Testis (tissue), 3 donors: ENCODE measurements around the gene SNAI3. TPM values are rescaled to one million over a fixed set of nuclear protein-coding genes. Genes with fewer than 3 reads are reported as not detected.

Experiments used
- DNase-seq: peaks from one replicate; pipeline ENCODE4 v3.0.0-alpha.2; 2019
- H3K27ac ChIP-seq, 2 donors: fragments of 200-600 bp; sonication (generic); one replicate each; pipeline ENCODE4 v1.5.1; 2019
- H3K27me3 ChIP-seq: fragments of 200-600 bp; sonication (generic); one replicate; pipeline ENCODE4 v1.5.1; 2019
- H3K36me3 ChIP-seq: fragments of 200-600 bp; sonication (generic); one replicate; pipeline ENCODE4 v1.5.1; 2017; ENCODE audit warnings: low read depth; ENCODE audit errors: missing control alignments
- H3K4me1 ChIP-seq: fragments of 200-600 bp; sonication (generic); one replicate; pipeline ENCODE4 v1.5.1; 2019
- H3K4me3 ChIP-seq, 2 donors: fragments of 200-600 bp; sonication (generic); one replicate each; pipeline ENCODE4 v1.5.1; 2017 to 2019
- H3K9me3 ChIP-seq: fragments of 200-600 bp; sonication (generic); one replicate; pipeline ENCODE4 v1.5.1; 2017
- CTCF ChIP-seq, 3 experiments: fragments of 450-650 bp in 2 of 3; fragments of 200-600 bp in 1 of 3; sonication (generic) in 1 of 3; IDR thresholded peaks; one replicate each; pipeline ENCODE4 v1.5.1; 2016 to 2019; ENCODE audit warnings: antibody characterized with exemption in 3 of 3, mild to moderate bottlenecking in 2 of 3, moderate library complexity in 1 of 3
- POLR2A ChIP-seq: fragments of 450-650 bp; IDR thresholded peaks from one replicate; pipeline ENCODE4 v1.6.1; 2017; ENCODE audit warnings: antibody characterized with exemption, mild to moderate bottlenecking, moderate library complexity
- WGBS, 2 donors: methylation state at CpG; one replicate each; pipeline ENCODE4 v1.1.5; 2018; 5-methylcytosine and 5-hydroxymethylcytosine counted together
- intact Hi-C: fragments of 100-400 bp; cut with DNase I; formaldehyde crosslinking; loops from one replicate; pipeline ENCODE4 v1.15.1; 2023; ENCODE audit warnings: low total_unique reads
- polyA plus RNA-seq: library from polyadenylated mRNA; stranded (reverse); fragments of 350-450 nt; fragmentation: Illumina TruSeq; extraction: RNeasy Lipid Tissue Mini Kit (QIAGEN cat#74804); gene quantifications from one replicate; pipeline ENCODE4 v1.2.3, GENCODE V29; 2014; ENCODE audit warnings: low read depth, low replicate concordance; ENCODE audit not compliant: insufficient read depth
- total RNA-seq, 2 donors: library from RNA; depleted of rRNA; stranded (reverse); fragments of >200 nt; gene quantifications; one replicate each; pipeline ENCODE4 v1.2.3, GENCODE V29; 2016

The SNAI3 gene
- total and polyA plus RNA-seq, 3 donors from 2014 or later, result 1.3 to 3.0 (median 2.5) TPM

- Histone ChIP-seq H3K27ac (no peak overlapping the region), H3K4me3 (no peak overlapping the region), H3K9me3 (no peaks in the 10 kb centered on the region), H3K4me1 (peaks cover 3% of the 10 kb centered on the region), H3K27me3 (no peaks in the 10 kb centered on the region), H3K36me3 (no peaks in the 10 kb centered on the region)
- TF ChIP-seq CTCF (IDR thresholded peaks at IDR 0.05), result no peak
- no peak for TF ChIP-seq POLR2A
- DNase-seq, result no peak
- intact Hi-C loops, result no loop called here
- WGBS, 2 donors, result 75 to 80% methylated on average over 5 of the region's 5 CpGs
Observed at GRCh38 chr16:88680554-88681083, 5.7 kb downstream of the SNAI3 start.

- 47 to 59% methylated on average over 10 to 32 of the region's 32 CpGs for WGBS, 2 donors
- intact Hi-C loops, result no loop called here
Observed at GRCh38 chr16:88678224-88678979, 7.9 kb downstream of the SNAI3 start.

GRCh38 chr16:88677721-88678120 lies 8.6 kb downstream of the SNAI3 start:
- H3K27ac ChIP-seq, result no peak overlapping the region
- no peaks in the 10 kb centered on the region for H3K4me1 ChIP-seq
- H3K27me3 ChIP-seq, result no peaks in the 10 kb centered on the region
- DNase-seq, result no peak
- intact Hi-C loops, result no loop called here
- no peak overlapping the region for H3K4me3 ChIP-seq
- no peaks in the 10 kb centered on the region for H3K9me3 ChIP-seq
- TF ChIP-seq CTCF (IDR thresholded peaks at IDR 0.05) (no peak), POLR2A (no peak)
- H3K36me3 ChIP-seq, result no peaks in the 10 kb centered on the region
- 70 to 75% methylated on average over 5 to 13 of the region's 13 CpGs for WGBS, 2 donors

More at GRCh38 chr16:88678224-88678979, 7.9 kb downstream of the SNAI3 start:
- Histone ChIP-seq H3K4me3 (no peak overlapping the region), H3K36me3 (no peaks in the 10 kb centered on the region), H3K27ac (no peak overlapping the region), H3K27me3 (no peaks in the 10 kb centered on the region), H3K9me3 (no peaks in the 10 kb centered on the region), H3K4me1 (no peaks in the 10 kb centered on the region)
- no peak for DNase-seq
- TF ChIP-seq POLR2A (no peak), CTCF (IDR thresholded peaks at IDR 0.05) (no peak)

GRCh38 chr16:88676502-88677242 lies 9.6 kb downstream of the SNAI3 start:
- no peak for DNase-seq
- no peaks in the 10 kb centered on the region for H3K9me3 ChIP-seq
- no peaks in the 10 kb centered on the region for H3K4me1 ChIP-seq
- intact Hi-C loops, result no loop called here
- 81 to 85% methylated on average over 15 to 22 of the region's 22 CpGs for WGBS, 2 donors
- H3K36me3 ChIP-seq, result no peaks in the 10 kb centered on the region
- no peak for TF ChIP-seq CTCF (IDR thresholded peaks at IDR 0.05)
- TF ChIP-seq POLR2A, result no peak
- no peak overlapping the region for H3K4me3 ChIP-seq
- no peaks in the 10 kb centered on the region for H3K27me3 ChIP-seq
- no peak overlapping the region for H3K27ac ChIP-seq
